GM18507 (cell line): ENCODE results near the gene SNIP1.
"Not testable (repeated sequence)": the region's sequence is repeated elsewhere in the genome, so short reads cannot be mapped to it uniquely, and the experiment has no call there.

Source experiments
- DNase-seq: peaks from one replicate; pipeline ENCODE4 v3.0.0; 2011; ENCODE audit warnings: low read depth; ENCODE audit not compliant: insufficient read length; ENCODE audit errors: extremely low spot score
- FAIRE-seq: peaks from 2 replicates; lab custom pipeline; 2011; peaks lifted over from hg19 to GRCh38; lab: Jason Lieb, UNC

The SNIP1 gene

GRCh38 chr1:37553927-37554808 lies at the start of gene SNIP1:
Gene SNIP1 (minus strand): TSS chr1:37554293. CDS start chr1:37554229, 64 bp downstream.
- FAIRE-seq (peak; percentile 98), DNase-seq (peak; percentile 97)

GRCh38 chr1:37602750-37603694 lies 48.9 kb upstream of the SNIP1 start:
- DNase-seq (peak; percentile 29), FAIRE-seq (peak; percentile 72)

GRCh38 chr1:37601441-37601840 lies 47.3 kb upstream of the SNIP1 start:
- no peak for DNase-seq
- no peak for FAIRE-seq

GRCh38 chr1:37599940-37600339 lies 45.8 kb upstream of the SNIP1 start:
- DNase-seq (no peak), FAIRE-seq (no peak)

- FAIRE-seq (no peak), DNase-seq (no peak)
These were observed 42.1 kb upstream of the SNIP1 start for GRCh38 chr1:37596182-37596667.

GRCh38 chr1:37595440-37596181 lies 41.5 kb upstream of the SNIP1 start, which contains the start of gene GNL2:
Gene GNL2 (minus strand): TSS chr1:37595937. CDS start chr1:37595822, 115 bp downstream.
- FAIRE-seq (peak; percentile 93), DNase-seq (peak; percentile 99)

GRCh38 chr1:37593726-37594125 lies 39.6 kb upstream of the SNIP1 start:
- no peak for FAIRE-seq

GRCh38 chr1:37588939-37589338 lies 34.8 kb upstream of the SNIP1 start:
- no peak for DNase-seq
- FAIRE-seq: no peak

More at GRCh38 chr1:37593726-37594125, 39.6 kb upstream of the SNIP1 start:
- DNase-seq: no peak

GRCh38 chr1:37584544-37584943 lies 30.5 kb upstream of the SNIP1 start:
- FAIRE-seq, DNase-seq: not testable (repeated sequence)

- DNase-seq (no peak), FAIRE-seq (no peak)
These were observed 21.6 kb upstream of the SNIP1 start for GRCh38 chr1:37575692-37576091.

- DNase-seq: no peak
- FAIRE-seq: peak; percentile 26
These were observed 20.9 kb upstream of the SNIP1 start for GRCh38 chr1:37574834-37575480.

- FAIRE-seq (no peak), DNase-seq (no peak)
These were observed 16.6 kb upstream of the SNIP1 start for GRCh38 chr1:37570528-37571334.

- no peak for DNase-seq
- no peak for FAIRE-seq
These were observed 12.9 kb upstream of the SNIP1 start for GRCh38 chr1:37567023-37567422.

GRCh38 chr1:37564892-37565291 lies 10.8 kb upstream of the SNIP1 start:
- DNase-seq (no peak), FAIRE-seq (no peak)

- no peak for FAIRE-seq
- DNase-seq: no peak
These were observed 8.9 kb upstream of the SNIP1 start for GRCh38 chr1:37562984-37563383.

GRCh38 chr1:37561133-37562132 lies 7.3 kb upstream of the SNIP1 start:
- peak; percentile 36 for FAIRE-seq
- DNase-seq: peak; percentile 29
